Stimulated activated CD4-positive, alpha-beta T cell treated with anti-CD3 and anti-CD28 coated beads, Interleukin-15, amount 100 ng/mL, for 1 hour (primary cell): ENCODE measurements around the gene ADK.

Source experiments
- DNase-seq, 2 donors: peaks; one replicate each; pipeline ENCODE4 v3.0.0-alpha.2; 2020; ENCODE audit warnings: low read depth in 1 of 2, low spot score in 1 of 2

ADK gene

GRCh38 chr10:74706966-74707365 is 555.9 kb downstream of the ADK start:
- no peak for DNase-seq

GRCh38 chr10:74708246-74708645 is 557.2 kb downstream of the ADK start:
- no peak for DNase-seq

- no peak for DNase-seq
These were observed 567.2 kb downstream of the ADK start for GRCh38 chr10:74718208-74718607.

- no peak for DNase-seq
These were observed 577.2 kb downstream of the ADK start for GRCh38 chr10:74728225-74728624.

- DNase-seq = no peak
These were observed 579.2 kb downstream of the ADK start for GRCh38 chr10:74730246-74730645.

- DNase-seq = no peak
These were observed 582.6 kb downstream of the ADK start for GRCh38 chr10:74733612-74734011.

GRCh38 chr10:74736029-74736428 is 585.0 kb downstream of the ADK start:
- no peak for DNase-seq

GRCh38 chr10:74738052-74738451 is 587.0 kb downstream of the ADK start:
- DNase-seq = no peak

- DNase-seq = no peak
These were observed 587.5 kb downstream of the ADK start for GRCh38 chr10:74738542-74738941.

GRCh38 chr10:74738985-74739567 is 588.1 kb downstream of the ADK start:
- no peak for DNase-seq

- no peak for DNase-seq
These were observed 592.4 kb downstream of the ADK start for GRCh38 chr10:74743401-74743800.

- no peak for DNase-seq
These were observed 594.4 kb downstream of the ADK start for GRCh38 chr10:74745449-74745848.

- no peak for DNase-seq
These were observed 595.8 kb downstream of the ADK start for GRCh38 chr10:74746813-74747212.

- DNase-seq = no peak
These were observed 597.5 kb downstream of the ADK start for GRCh38 chr10:74748468-74749031.

- DNase-seq = no peak
These were observed 599.8 kb downstream of the ADK start for GRCh38 chr10:74750848-74751274.

- DNase-seq = no peak
These were observed 601.5 kb downstream of the ADK start for GRCh38 chr10:74752371-74753040.

- DNase-seq = no peak
These were observed 602.6 kb downstream of the ADK start for GRCh38 chr10:74753442-74754211.

GRCh38 chr10:74754381-74754821 is 603.4 kb downstream of the ADK start:
- no peak for DNase-seq

- no peak for DNase-seq
These were observed 604.3 kb downstream of the ADK start for GRCh38 chr10:74755273-74755672.
